SHP77 (cell line): ENCODE data around the gene EBLN2.
"Not testable (repeated sequence)": the region's sequence is repeated elsewhere in the genome, so short reads cannot be mapped to it uniquely, and the experiment has no call there.

Source experiments
- DNase-seq, 2 experiments: peaks; one replicate each; lab custom pipeline; 2025; lab: John Stamatoyannopoulos, UW

EBLN2 gene

GRCh38 chr3:73060302-73060723 is 1.1 kb upstream of the EBLN2 start:
- DNase-seq, result no peak

DNA sequence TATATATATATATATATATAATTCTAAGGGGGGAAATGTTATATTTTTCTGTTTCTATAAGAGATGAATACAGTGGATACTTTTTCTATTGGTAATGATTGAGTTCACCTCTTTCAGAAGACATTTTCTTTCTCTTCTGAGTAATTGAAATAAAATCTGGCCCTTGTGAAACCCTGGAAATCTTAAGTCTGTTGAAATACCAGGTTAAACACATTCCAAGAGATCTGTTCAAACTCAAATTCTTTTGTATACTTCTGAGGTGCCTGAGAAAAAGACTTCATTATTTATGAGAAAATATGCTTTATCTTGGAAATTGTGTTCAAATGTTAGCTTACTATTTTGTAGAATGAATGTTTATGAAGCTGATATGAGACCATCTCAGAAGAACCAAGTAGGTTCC is 4.8 kb downstream of the EBLN2 start:
- not testable (repeated sequence) for DNase-seq

GRCh38 chr3:73068419-73068818 is 7.0 kb downstream of the EBLN2 start:
- no peak for DNase-seq

DNA sequence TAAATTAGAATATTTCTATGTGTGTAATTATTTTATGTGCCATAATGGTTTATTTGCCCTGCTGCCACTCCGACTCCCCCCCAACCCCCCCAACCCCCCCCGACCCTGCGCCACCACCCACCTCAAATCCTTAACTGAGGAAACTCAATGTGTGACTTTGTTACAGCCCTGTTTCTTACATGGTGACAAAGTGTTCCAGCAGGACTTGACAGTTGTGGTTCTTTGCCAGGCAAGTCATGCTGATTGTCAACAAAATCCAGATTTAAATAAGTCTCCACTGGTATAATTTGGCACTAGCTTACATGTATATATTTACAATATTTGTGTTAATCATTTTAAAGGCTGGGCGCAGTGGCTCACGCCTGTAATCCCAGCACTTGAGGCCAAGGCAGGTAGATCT is 7.7 kb downstream of the EBLN2 start:
- no peak for DNase-seq

DNA sequence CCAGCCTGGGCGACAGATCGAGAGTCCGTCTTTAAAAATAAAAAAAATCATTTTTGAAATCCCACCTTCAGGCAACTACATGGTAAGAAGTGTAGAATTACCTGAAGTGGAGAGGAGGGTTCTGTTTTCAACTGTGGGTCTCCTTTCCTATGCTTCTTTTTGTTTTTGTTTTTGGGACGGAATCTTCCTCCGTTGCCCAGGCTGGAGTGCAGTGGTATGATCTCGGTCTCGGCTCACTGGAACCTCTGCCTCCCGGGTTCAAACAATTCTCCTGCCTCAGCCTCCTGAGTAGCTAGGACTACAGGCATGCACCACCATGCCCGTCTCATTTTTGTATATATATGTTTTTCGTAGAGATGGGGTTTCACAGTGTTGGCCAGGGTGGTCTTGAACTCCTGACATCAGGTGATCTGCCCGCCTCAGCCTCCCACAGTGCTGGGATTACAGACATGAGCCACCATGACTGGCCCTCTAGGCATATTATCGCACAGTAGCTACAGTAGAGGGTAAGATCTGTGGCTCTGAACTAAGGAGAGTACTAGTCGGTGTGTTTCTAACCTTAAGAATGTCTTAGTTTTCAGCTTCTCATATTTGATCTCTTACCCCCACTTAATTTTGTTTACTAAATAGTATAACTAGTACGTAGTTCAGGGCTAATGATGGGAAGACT is 8.5 kb downstream of the EBLN2 start:
- DNase-seq, result no peak

GRCh38 chr3:73070675-73071575 is 9.5 kb downstream of the EBLN2 start:
- no peak for DNase-seq

- no peak for DNase-seq
Observed at GRCh38 chr3:73071952-73072351, 10.5 kb downstream of the EBLN2 start.

GRCh38 chr3:73072634-73073033 is 11.2 kb downstream of the EBLN2 start:
- no peak for DNase-seq

GRCh38 chr3:73073091-73073707 is 11.7 kb downstream of the EBLN2 start:
- DNase-seq, result no peak

GRCh38 chr3:73074781-73075180 is 13.3 kb downstream of the EBLN2 start:
- no peak for DNase-seq

DNA sequence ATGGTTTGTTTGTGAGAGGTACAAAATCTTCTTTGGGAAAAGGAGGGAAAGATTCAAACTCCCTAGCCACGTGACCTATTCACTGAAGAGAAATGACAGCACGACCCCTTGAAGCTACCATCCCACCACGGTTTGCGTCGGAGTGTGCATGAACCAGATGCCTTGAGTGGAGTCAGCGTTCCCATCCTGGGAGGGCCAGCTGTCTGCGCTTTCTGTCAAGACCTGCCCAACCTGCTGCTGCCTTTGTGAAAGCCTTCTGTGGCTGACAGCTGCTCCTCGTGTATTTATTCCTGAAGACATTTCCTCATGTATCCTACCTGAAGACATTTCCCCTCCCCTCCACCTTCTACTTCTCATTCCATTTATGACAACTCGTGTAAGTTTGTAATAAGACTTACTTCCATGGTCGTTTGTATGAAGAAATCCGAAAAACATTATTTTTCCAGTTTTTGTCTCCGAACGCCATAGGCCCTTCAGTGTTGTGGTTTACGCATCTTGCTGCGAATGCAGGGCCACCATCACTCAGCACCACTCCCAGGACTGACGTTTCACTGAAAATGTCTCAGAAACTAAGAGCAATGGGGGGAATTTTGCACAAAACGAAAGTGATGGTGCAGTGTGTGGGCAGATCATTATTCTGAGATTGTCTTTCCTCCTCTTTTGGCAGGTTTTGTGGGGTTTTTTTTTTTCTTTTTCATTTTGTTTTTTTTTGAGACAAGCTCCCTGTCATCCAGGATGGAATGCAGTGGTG is 18.9 kb downstream of the EBLN2 start:
- no peak for DNase-seq

DNA sequence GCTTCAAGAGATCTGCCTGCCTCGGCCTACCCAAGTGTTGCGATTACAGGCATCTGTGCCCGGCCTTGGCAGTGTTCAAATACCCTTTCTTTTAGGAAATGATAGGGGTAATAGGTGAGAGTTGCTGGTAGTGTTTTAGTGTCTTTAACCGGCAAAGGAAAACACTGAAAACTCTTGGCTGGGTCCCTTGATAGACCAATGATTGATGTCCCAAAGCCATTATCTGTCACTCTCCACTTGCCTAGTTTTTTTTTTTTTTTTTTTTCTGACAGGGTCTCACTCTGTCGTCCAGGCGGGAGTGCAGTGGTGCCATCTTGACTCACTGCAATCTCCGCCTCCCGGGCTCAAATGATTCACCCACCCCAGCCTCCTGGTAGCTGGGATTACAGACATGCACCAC is 19.7 kb downstream of the EBLN2 start:
- DNase-seq, result no peak

DNA sequence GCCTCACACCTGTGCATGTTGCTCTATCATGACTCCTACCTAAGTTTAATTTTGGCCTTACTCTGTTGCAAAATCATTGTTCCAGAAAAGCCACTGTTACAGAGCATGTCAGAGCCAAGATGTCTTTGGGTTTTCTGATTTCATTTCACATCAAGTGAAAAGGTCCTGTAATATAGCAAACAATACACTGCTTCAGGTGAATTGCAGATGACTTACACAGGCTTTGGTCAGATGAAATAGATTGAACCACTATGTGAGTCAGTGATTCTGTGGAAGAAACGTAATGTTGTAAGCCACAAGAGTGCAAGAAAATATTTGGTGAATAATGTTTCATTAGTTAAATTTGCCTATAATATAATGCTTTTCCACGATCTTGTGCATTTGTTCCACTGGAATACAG is 22.7 kb downstream of the EBLN2 start:
- DNase-seq, result no peak

DNA sequence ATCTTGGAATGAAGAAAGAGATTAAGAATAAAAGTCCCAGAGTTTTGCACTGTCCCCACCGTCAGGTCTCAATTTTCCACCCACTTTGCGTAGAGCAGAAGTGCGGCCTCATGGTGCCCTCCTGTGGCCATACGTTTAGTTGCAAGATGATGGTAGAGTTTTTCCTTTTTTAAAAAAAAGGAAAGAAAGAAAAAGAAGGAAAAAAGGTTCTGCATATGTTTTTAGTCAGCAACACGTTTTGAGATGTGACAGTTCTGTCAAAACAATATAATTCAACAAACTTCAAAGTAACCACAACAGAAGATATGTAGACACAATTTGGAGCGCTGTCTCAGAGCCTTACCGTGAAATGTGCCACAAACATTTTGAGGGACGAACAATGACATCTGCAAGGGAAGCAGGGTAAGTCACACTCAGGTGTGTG is 24.6 kb downstream of the EBLN2 start:
- peak; percentile 18 to 28 for DNase-seq

GRCh38 chr3:73094129-73094528 is 32.7 kb downstream of the EBLN2 start:
- no peak for DNase-seq

GRCh38 chr3:73094951-73095350 is 33.5 kb downstream of the EBLN2 start:
- DNase-seq, result no peak

DNA sequence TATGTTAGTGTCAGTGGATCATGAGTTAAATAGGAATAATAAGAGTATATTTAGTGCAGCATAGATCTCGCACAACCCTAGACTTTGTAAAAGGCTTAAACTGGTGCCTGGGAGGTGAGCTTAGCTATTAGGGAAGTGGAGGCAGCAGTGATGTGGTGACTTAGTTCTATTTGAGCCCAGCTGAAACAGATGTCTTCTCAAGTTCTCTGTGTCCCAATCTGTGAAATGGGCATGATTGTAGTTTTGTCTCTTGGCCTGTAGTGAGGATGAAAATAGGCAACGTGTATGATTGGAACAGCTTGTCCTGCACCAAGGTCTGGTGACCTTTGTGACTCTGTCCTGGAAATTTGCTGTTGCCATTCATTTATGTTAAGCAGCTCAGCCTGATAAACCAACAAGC is 34.7 kb downstream of the EBLN2 start:
- no peak for DNase-seq

GRCh38 chr3:73098026-73098425 is 36.6 kb downstream of the EBLN2 start:
- no peak for DNase-seq

DNA sequence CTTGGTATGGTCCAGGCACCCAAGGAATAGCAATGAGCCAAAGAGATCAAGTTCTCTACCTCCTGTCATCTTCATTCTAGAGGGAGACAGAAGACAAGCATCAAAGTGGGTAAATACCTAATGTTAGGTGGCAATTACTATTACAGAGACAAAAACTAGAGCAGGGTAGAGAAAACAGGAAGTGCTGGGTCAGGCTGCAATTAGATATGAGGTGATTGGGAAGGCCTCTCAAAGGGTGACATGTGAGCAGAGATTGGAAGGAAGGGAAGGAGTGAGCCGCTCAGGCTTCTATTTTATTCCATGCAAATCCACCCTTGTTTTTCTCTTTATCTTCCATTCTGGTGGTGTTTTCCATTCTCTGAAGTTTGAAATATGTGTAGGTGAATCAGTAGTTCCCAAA is 37.4 kb downstream of the EBLN2 start:
- no peak for DNase-seq

GRCh38 chr3:73100741-73101559 is 39.5 kb downstream of the EBLN2 start:
- peak; percentile 63 to 65 for DNase-seq

DNA sequence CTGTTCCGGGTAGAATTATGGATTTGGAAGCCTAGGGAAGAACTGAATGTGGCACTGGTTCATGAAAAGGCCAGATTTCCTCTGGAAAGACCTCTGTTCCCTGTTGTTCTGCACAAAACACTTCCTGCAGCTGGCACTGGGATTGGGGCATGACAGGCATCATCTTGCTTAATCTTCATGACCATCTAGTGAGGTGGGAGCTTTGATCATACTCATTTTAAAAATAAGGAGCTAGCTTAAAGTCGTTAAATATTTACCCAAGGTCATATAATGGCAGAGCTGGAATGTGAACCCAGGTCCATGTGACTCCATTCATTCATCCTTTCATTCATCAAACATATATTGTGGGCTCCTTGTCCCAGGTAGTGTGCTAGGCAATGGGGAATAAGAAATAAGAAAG is 40.4 kb downstream of the EBLN2 start:
- no peak for DNase-seq
